Measurements from ENCODE around the gene SPINK7. TPM values are rescaled to one million over a fixed set of nuclear protein-coding genes. Genes with fewer than 3 reads are reported as not detected.

Gene SPINK7
- total RNA-seq, 4 donors from 2014 or later, result not detected

DNA sequence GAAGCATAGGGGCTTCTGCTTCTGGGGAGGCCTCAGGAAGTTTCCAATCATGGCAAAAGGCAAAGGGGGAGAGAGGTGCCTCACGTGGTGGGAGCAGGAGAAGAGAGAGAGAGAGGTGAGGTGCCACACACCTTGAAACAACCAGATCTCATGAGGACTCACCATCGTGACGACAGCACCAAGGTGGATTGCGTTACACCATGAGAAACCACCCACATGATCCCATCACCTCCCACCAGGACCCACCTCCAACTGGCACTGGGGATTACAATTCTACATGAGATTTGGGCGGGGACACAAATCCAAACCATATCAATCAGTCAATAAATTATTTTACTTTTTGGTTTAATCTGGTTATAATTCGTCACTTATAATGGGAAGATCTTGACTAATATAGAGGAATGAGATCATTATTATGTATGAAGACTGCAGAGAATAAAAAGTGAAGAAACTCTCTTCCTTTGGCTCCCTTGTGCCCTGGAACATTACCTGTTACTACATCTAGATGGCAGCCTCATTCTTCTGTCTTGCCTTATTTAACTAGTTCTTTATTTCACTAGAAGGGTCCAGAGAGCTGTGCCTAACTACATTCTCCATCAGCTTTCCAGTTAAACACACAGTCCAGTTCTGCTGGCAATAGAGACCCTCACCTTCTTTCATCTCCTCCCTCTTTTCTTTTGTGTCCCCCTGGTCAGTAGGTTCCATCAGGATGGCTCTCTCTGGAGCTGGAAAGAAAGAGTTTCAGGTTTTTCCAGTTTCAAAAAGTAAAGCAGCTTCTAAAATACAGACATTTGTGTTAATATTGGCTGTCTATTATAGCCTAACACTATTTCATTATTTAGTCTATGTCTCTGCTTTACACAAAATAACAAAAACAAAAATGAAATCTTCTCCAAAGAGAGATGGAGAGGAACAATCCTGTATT is 21.7 kb upstream of the SPINK7 start:
- ATAC-seq (no peak), DNase-seq (no peak)
- H3K36me3 ChIP-seq, result no peaks in the 10 kb centered on the region
- no peaks in the 10 kb centered on the region for H3K27me3 ChIP-seq
- no peaks in the 10 kb centered on the region for H3K4me1 ChIP-seq
- no peak for TF ChIP-seq POLR2A (IDR thresholded peaks at IDR 0.05)
- TF ChIP-seq CTCF (IDR thresholded peaks at IDR 0.05 in 4 of 5, conservative IDR thresholded peaks at IDR 0.05 in 1 of 5), result no peak
- H3K4me3 ChIP-seq, result no peak overlapping the region
- intact Hi-C loops (cut with DNase I; ENCODE audit: low total_unique reads), result no loop called here
- H3K9me3 ChIP-seq, result no peaks in the 10 kb centered on the region
- H3K27ac ChIP-seq, result no peak overlapping the region
- in situ Hi-C loops (cut with MboI; ENCODE audit: low sequenced_read_pairs in 4 of 4), result no loop called here

DNA sequence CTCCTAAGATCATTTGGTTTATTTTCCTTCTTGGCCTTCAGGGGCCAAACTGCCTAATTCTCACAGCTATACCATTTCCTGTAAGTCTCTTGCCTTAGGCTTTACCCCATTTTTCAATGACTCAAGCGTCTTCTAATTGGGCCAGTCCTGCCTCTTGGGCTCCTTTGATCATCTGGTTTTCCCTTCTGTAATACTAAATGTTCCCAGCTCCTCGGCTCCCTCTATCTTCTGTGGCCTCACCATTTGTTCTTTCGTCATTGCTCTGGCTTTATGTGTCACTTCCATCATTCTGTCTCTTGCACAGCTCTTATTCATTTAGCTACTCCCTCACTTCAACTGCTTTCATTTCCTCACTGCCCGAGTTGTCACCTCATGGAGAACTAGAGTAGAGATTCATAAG is 14.5 kb upstream of the SPINK7 start:
- no peaks in the 10 kb centered on the region for H3K4me1 ChIP-seq
- no peaks in the 10 kb centered on the region for H3K36me3 ChIP-seq
- H3K4me3 ChIP-seq, result no peak overlapping the region
- DNase-seq, result no peak
- in situ Hi-C loops (cut with MboI; ENCODE audit: low sequenced_read_pairs in 4 of 4) (no loop called here), intact Hi-C loops (cut with DNase I; ENCODE audit: low total_unique reads) (no loop called here)
- H3K27ac ChIP-seq, result no peak overlapping the region
- H3K9me3 ChIP-seq, result no peaks in the 10 kb centered on the region
- no peak for TF ChIP-seq POLR2A (IDR thresholded peaks at IDR 0.05)
- no peaks in the 10 kb centered on the region for H3K27me3 ChIP-seq
- no peak for ATAC-seq

DNA sequence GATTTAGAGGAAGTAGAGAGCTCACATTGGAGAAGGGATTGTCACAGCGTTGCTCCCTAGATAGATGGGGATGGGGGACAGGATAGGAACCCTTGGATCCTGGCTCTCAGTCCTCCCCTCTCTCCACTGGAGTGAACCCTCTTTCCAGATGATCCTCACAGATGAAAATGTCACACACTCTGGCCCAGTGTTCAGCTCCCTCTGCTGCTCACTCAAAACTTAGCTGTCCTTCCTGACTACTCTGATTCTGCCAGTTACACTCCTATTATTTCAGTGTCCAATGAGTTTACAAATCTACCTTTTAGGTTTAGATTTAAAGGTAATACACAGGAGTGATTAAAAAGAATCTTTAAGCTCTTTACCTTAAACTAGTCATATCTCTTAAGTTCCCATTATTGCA is 5.8 kb upstream of the SPINK7 start:
- TF ChIP-seq CTCF (IDR thresholded peaks at IDR 0.05 in 4 of 5, conservative IDR thresholded peaks at IDR 0.05 in 1 of 5), result no peak
- intact Hi-C loops (cut with DNase I; ENCODE audit: low total_unique reads), result no loop called here
- H3K9me3 ChIP-seq, result no peaks in the 10 kb centered on the region
- no peaks in the 10 kb centered on the region for H3K27me3 ChIP-seq
- ATAC-seq, result no peak
- DNase-seq, result no peak
- no peaks in the 10 kb centered on the region for H3K4me1 ChIP-seq
- H3K36me3 ChIP-seq, result no peaks in the 10 kb centered on the region
- in situ Hi-C loops (cut with MboI; ENCODE audit: low sequenced_read_pairs in 4 of 4), result no loop called here
- H3K4me3 ChIP-seq, result no peak overlapping the region
- H3K27ac ChIP-seq, result no peak overlapping the region

GRCh38 chr5:148309019-148309418 is 3.2 kb upstream of the SPINK7 start:
- no peak for ATAC-seq
- H3K27ac ChIP-seq, result no peak overlapping the region
- no peaks in the 10 kb centered on the region for H3K27me3 ChIP-seq
- no peak overlapping the region for H3K4me3 ChIP-seq
- no peak for TF ChIP-seq POLR2A (IDR thresholded peaks at IDR 0.05)
- no peak for TF ChIP-seq CTCF (IDR thresholded peaks at IDR 0.05 in 4 of 5, conservative IDR thresholded peaks at IDR 0.05 in 1 of 5)
- no peaks in the 10 kb centered on the region for H3K4me1 ChIP-seq
- H3K9me3 ChIP-seq, result no peaks in the 10 kb centered on the region
- DNase-seq, result no peak
- no peaks in the 10 kb centered on the region for H3K36me3 ChIP-seq
- in situ Hi-C loops (cut with MboI; ENCODE audit: low sequenced_read_pairs in 4 of 4) (no loop called here), intact Hi-C loops (cut with DNase I; ENCODE audit: low total_unique reads) (no loop called here)

GRCh38 chr5:148309746-148310145 is 2.5 kb upstream of the SPINK7 start:
- in situ Hi-C loops (cut with MboI; ENCODE audit: low sequenced_read_pairs in 4 of 4), result no loop called here

More at GRCh38 chr5:148309746-148310145, 2.5 kb upstream of the SPINK7 start:
- Histone ChIP-seq H3K4me1 (no peaks in the 10 kb centered on the region), H3K36me3 (no peaks in the 10 kb centered on the region), H3K27me3 (no peaks in the 10 kb centered on the region), H3K9me3 (no peaks in the 10 kb centered on the region), H3K27ac (no peak overlapping the region), H3K4me3 (no peak overlapping the region)
- DNase-seq (no peak), ATAC-seq (no peak)
- no peak for TF ChIP-seq POLR2A (IDR thresholded peaks at IDR 0.05)
- TF ChIP-seq CTCF (IDR thresholded peaks at IDR 0.05 in 4 of 5, conservative IDR thresholded peaks at IDR 0.05 in 1 of 5), result no peak
- intact Hi-C loops (cut with DNase I; ENCODE audit: low total_unique reads), result no loop called here
